ENCODE data around the gene MCM10.

- TF ChIP-seq POLR2A (IDR thresholded peaks at IDR 0.05; ENCODE audit: low read length) (no peak), GATA1 (IDR thresholded peaks at IDR 0.05; ENCODE audit: low read depth, low read length) (no peak)
These were observed 80.3 kb downstream of the MCM10 start for GRCh38 chr10:13241613-13242012.
